Liver (tissue), 9 donors: ENCODE results near the gene RPS6KC1. TPM values are rescaled to one million over a fixed set of nuclear protein-coding genes. Genes with fewer than 3 reads are reported as not detected.

Source experiments
- DNase-seq: peaks from one replicate; pipeline ENCODE4 v3.0.0-alpha.2; 2017; ENCODE audit warnings: low spot score
- H3K27ac ChIP-seq, 2 donors: one replicate each; pipeline ENCODE4 v1.7.0; 2013; ENCODE audit warnings: inconsistent platforms in 2 of 2, low read length in 2 of 2, control low read depth in 1 of 2, low read depth in 1 of 2, mild to moderate bottlenecking in 1 of 2
- H3K27me3 ChIP-seq, 4 donors: one replicate each; pipeline versions ENCODE4 v1.6.1 to v1.7.0; 2013; ENCODE audit warnings: low read length in 3 of 4, inconsistent platforms in 1 of 4, mild to moderate bottlenecking in 1 of 4, moderate library complexity in 1 of 4; ENCODE audit not compliant: control insufficient read depth in 4 of 4, insufficient read depth in 4 of 4
- H3K36me3 ChIP-seq, 4 donors: one replicate each; pipeline versions ENCODE4 v1.6.1 to v1.7.0; 2013; ENCODE audit warnings: low read length in 3 of 4, mild to moderate bottlenecking in 3 of 4, low read depth in 1 of 4, moderate library complexity in 1 of 4; ENCODE audit not compliant: control insufficient read depth in 4 of 4, insufficient read depth in 3 of 4
- H3K4me1 ChIP-seq, 4 donors: one replicate each; pipeline versions ENCODE4 v1.6.1 to v1.7.0; 2013; ENCODE audit warnings: low read length in 3 of 4, mild to moderate bottlenecking in 3 of 4, moderate library complexity in 1 of 4; ENCODE audit not compliant: control insufficient read depth in 4 of 4, insufficient read depth in 4 of 4
- H3K4me3 ChIP-seq, 3 donors: one replicate each; pipeline versions ENCODE4 v1.6.1 to v1.7.0; 2013; ENCODE audit warnings: low read length in 3 of 3, control low read depth in 1 of 3, low read depth in 1 of 3, mild to moderate bottlenecking in 1 of 3
- H3K9ac ChIP-seq, 2 donors: one replicate each; pipeline ENCODE4 v1.7.0; 2013; ENCODE audit warnings: low read length in 2 of 2, mild to moderate bottlenecking in 2 of 2, moderate library complexity in 2 of 2, control low read depth in 1 of 2, low read depth in 1 of 2
- H3K9me3 ChIP-seq, 4 donors: one replicate each; pipeline versions ENCODE4 v1.6.1 to v1.7.0; 2013; ENCODE audit warnings: low read length in 3 of 4; ENCODE audit not compliant: control insufficient read depth in 4 of 4
- EGR1 ChIP-seq, 2 donors: IDR thresholded peaks; 2 replicates each; pipeline ENCODE4 v1.6.1; 2016 to 2018; ENCODE audit warnings: antibody characterized with exemption in 2 of 2, low read depth in 2 of 2
- FOXA2 ChIP-seq: IDR thresholded peaks from 2 replicates; pipeline ENCODE4 v1.6.1; 2016; ENCODE audit warnings: antibody characterized with exemption
- GABPA ChIP-seq, 2 donors: IDR thresholded peaks in 1 of 2; conservative IDR thresholded peaks in 1 of 2; 2 replicates each; pipeline ENCODE4 v1.6.1; 2016; ENCODE audit warnings: antibody characterized with exemption in 2 of 2, mild to moderate bottlenecking in 1 of 2, moderate library complexity in 1 of 2
- HNF4A ChIP-seq, 2 donors: conservative IDR thresholded peaks; 2 replicates each; pipeline ENCODE4 v1.6.1; 2016; ENCODE audit warnings: antibody characterized with exemption in 2 of 2, mild to moderate bottlenecking in 2 of 2
- HNF4G ChIP-seq: IDR thresholded peaks from 2 replicates; pipeline ENCODE4 v1.6.1; 2016; ENCODE audit warnings: antibody characterized with exemption
- JUND ChIP-seq, 2 donors: IDR thresholded peaks; 2 replicates each; pipeline ENCODE4 v1.6.1; 2016; ENCODE audit warnings: antibody characterized with exemption in 2 of 2
- NR2F2 ChIP-seq: IDR thresholded peaks from 2 replicates; pipeline ENCODE4 v1.6.1; 2016; ENCODE audit warnings: antibody characterized with exemption
- RAD21 ChIP-seq, 2 donors: IDR thresholded peaks; 2 replicates each; pipeline ENCODE4 v1.6.1; 2016; ENCODE audit warnings: antibody characterized with exemption in 2 of 2, mild to moderate bottlenecking in 2 of 2
- RXRA ChIP-seq, 2 donors: IDR thresholded peaks; 2 replicates each; pipeline ENCODE4 v1.6.1; 2017 to 2018; ENCODE audit warnings: antibody characterized with exemption in 2 of 2, mild to moderate bottlenecking in 1 of 2
- SP1 ChIP-seq: IDR thresholded peaks from 2 replicates; pipeline ENCODE4 v1.6.1; 2018; ENCODE audit warnings: antibody characterized with exemption, mild to moderate bottlenecking
- TAF1 ChIP-seq: conservative IDR thresholded peaks from 2 replicates; pipeline ENCODE4 v1.6.1; 2016; ENCODE audit warnings: antibody characterized with exemption, mild to moderate bottlenecking
- YY1 ChIP-seq: IDR thresholded peaks from 2 replicates; pipeline ENCODE4 v1.6.1; 2016; ENCODE audit warnings: antibody characterized with exemption, mild to moderate bottlenecking
- WGBS: extraction: QIAGEN DNeasy Blood & Tissue Kit; methylation state at CpG from one replicate; pipeline ENCODE4 v1.1.7; 2013; 5-methylcytosine and 5-hydroxymethylcytosine counted together
- polyA plus RNA-seq, 2 donors: library from polyadenylated mRNA; stranded (reverse) in 1 of 2; unstranded in 1 of 2; fragments of 200-250 nt in 1 of 2; fragments of >200 nt in 1 of 2; fragmentation: Nextera tagmentation in 1 of 2; extraction: Ambion mirVana in 1 of 2; gene quantifications; one replicate each; pipeline versions ENCODE4 v1.2.1 to v1.2.3, GENCODE V29; 2013 to 2015
- total RNA-seq, 2 donors: library from RNA; depleted of rRNA; stranded (reverse); fragments of >200 nt; gene quantifications; one replicate each; pipeline ENCODE4 v1.2.3, GENCODE V29; 2014
- TF ChIP-seq, protein P1 (sequence below): IDR thresholded peaks from 2 replicates; pipeline ENCODE4 v1.6.1; 2016; ENCODE audit warnings: antibody characterized with exemption
- TF ChIP-seq, protein P2 (sequence below): IDR thresholded peaks from 2 replicates; pipeline ENCODE4 v1.6.1; 2016; ENCODE audit warnings: antibody characterized with exemption, mild to moderate bottlenecking
- TF ChIP-seq, protein P3 (sequence below): fragments of 150-350 bp; IDR thresholded peaks from 2 replicates; pipeline ENCODE4 v1.5.1; 2017; ENCODE audit warnings: improper control_type of control experiment, low read depth, low read length; ENCODE audit not compliant: missing input control
- TF ChIP-seq, protein P4 (sequence below): IDR thresholded peaks from 2 replicates; pipeline ENCODE4 v1.6.1; 2016; ENCODE audit warnings: antibody characterized with exemption
- TF ChIP-seq, protein P5 (sequence below): IDR thresholded peaks from 2 replicates; pipeline ENCODE4 v1.6.1; 2016; ENCODE audit warnings: antibody characterized with exemption
- donor health status: healthy.
- donor health status: healthy.
- donor health status: healthy.
- donor health status: healthy.
- donor health status: healthy.

Gene RPS6KC1
- total and polyA plus RNA-seq, 4 donors = 3.5 to 15.6 (median 9.8) TPM

DNA sequence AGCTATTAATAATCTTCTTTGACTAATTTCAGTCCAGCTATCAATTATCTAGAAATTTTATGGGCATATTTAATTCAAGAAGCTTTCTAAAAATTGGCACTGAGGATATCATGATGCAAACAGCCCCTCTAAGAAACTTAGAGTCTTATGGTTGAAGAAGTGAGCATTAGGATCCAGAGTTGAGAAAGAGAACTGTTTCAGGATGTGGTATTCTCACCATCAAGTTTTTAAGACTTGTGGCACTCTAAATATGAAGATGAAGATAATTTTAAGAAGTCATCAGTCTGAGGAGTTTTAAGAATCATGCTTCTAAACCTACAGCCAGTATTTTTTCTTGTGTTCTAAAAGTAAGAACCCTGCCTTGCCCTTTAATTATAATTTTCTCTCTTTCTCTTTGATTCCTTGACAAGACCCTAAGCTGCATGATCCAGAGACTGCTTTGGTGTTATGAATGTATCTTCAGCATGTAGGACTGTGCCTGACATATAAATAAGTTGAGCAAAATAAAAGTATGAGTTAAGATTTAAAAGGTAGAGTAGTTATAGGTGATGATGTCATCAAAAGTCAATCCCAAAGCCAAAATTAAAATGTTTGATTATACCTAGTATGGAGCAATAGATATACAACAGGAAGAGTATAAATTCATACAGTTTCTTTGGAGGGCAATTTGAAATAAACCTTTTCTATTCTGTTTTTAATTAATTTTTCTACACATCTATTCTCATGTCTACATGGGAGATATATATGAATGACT, 39.1 kb downstream of the RPS6KC1 start:
- H3K9ac ChIP-seq = no peak overlapping the region
- TF ChIP-seq NR2F2 (no peak), EGR1 (IDR thresholded peaks at IDR 0.05; ENCODE audit: low read depth in 2 of 2) (no peak), TAF1 (no peak), HNF4G (no peak), SP1 (no peak), YY1 (no peak), GABPA (IDR thresholded peaks at IDR 0.05 in 1 of 2, conservative IDR thresholded peaks at IDR 0.05 in 1 of 2) (no peak), FOXA2 (no peak), HNF4A (conservative IDR thresholded peaks at IDR 0.05) (no peak), RAD21 (IDR thresholded peaks at IDR 0.05) (no peak), JUND (IDR thresholded peaks at IDR 0.05) (no peak), RXRA (IDR thresholded peaks at IDR 0.05) (no peak)
- TF ChIP-seq, protein P1, sequence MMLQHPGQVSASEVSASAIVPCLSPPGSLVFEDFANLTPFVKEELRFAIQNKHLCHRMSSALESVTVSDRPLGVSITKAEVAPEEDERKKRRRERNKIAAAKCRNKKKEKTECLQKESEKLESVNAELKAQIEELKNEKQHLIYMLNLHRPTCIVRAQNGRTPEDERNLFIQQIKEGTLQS = no peak
- TF ChIP-seq, protein P2, sequence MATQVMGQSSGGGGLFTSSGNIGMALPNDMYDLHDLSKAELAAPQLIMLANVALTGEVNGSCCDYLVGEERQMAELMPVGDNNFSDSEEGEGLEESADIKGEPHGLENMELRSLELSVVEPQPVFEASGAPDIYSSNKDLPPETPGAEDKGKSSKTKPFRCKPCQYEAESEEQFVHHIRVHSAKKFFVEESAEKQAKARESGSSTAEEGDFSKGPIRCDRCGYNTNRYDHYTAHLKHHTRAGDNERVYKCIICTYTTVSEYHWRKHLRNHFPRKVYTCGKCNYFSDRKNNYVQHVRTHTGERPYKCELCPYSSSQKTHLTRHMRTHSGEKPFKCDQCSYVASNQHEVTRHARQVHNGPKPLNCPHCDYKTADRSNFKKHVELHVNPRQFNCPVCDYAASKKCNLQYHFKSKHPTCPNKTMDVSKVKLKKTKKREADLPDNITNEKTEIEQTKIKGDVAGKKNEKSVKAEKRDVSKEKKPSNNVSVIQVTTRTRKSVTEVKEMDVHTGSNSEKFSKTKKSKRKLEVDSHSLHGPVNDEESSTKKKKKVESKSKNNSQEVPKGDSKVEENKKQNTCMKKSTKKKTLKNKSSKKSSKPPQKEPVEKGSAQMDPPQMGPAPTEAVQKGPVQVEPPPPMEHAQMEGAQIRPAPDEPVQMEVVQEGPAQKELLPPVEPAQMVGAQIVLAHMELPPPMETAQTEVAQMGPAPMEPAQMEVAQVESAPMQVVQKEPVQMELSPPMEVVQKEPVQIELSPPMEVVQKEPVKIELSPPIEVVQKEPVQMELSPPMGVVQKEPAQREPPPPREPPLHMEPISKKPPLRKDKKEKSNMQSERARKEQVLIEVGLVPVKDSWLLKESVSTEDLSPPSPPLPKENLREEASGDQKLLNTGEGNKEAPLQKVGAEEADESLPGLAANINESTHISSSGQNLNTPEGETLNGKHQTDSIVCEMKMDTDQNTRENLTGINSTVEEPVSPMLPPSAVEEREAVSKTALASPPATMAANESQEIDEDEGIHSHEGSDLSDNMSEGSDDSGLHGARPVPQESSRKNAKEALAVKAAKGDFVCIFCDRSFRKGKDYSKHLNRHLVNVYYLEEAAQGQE = no peak
- TF ChIP-seq, protein P3, sequence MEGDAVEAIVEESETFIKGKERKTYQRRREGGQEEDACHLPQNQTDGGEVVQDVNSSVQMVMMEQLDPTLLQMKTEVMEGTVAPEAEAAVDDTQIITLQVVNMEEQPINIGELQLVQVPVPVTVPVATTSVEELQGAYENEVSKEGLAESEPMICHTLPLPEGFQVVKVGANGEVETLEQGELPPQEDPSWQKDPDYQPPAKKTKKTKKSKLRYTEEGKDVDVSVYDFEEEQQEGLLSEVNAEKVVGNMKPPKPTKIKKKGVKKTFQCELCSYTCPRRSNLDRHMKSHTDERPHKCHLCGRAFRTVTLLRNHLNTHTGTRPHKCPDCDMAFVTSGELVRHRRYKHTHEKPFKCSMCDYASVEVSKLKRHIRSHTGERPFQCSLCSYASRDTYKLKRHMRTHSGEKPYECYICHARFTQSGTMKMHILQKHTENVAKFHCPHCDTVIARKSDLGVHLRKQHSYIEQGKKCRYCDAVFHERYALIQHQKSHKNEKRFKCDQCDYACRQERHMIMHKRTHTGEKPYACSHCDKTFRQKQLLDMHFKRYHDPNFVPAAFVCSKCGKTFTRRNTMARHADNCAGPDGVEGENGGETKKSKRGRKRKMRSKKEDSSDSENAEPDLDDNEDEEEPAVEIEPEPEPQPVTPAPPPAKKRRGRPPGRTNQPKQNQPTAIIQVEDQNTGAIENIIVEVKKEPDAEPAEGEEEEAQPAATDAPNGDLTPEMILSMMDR = no peak
- TF ChIP-seq, protein P4, sequence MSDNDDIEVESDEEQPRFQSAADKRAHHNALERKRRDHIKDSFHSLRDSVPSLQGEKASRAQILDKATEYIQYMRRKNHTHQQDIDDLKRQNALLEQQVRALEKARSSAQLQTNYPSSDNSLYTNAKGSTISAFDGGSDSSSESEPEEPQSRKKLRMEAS = no peak

DNA sequence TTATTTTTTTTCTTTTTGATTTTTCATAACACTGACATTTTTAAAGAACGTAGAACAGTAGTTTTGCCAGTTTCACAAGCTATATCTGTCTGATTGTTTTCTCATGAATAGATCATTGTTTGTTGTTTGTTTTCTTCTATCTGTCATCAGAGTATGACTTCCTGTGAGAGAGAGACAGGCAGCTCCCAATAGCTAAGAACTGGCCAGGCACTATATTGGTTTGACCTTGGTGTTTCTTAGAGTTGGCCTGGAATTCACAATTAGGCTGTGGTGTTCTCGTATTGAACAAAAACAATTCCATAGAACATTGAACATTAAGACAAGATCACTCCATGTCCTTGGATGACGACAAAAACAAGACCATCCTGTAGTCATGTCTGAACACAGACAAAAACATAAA, 43.4 kb downstream of the RPS6KC1 start:
- Histone ChIP-seq H3K4me3 (no peak overlapping the region), H3K27me3 (no peaks in the 10 kb centered on the region), H3K9ac (no peak overlapping the region), H3K27ac (no peak overlapping the region), H3K4me1 (no peaks in the 10 kb centered on the region), H3K9me3 (no peaks in the 10 kb centered on the region), H3K36me3 (peaks cover 0 to 3% (median under 1%) of the 10 kb centered on the region in 4 donors)
- TF ChIP-seq, protein P5, sequence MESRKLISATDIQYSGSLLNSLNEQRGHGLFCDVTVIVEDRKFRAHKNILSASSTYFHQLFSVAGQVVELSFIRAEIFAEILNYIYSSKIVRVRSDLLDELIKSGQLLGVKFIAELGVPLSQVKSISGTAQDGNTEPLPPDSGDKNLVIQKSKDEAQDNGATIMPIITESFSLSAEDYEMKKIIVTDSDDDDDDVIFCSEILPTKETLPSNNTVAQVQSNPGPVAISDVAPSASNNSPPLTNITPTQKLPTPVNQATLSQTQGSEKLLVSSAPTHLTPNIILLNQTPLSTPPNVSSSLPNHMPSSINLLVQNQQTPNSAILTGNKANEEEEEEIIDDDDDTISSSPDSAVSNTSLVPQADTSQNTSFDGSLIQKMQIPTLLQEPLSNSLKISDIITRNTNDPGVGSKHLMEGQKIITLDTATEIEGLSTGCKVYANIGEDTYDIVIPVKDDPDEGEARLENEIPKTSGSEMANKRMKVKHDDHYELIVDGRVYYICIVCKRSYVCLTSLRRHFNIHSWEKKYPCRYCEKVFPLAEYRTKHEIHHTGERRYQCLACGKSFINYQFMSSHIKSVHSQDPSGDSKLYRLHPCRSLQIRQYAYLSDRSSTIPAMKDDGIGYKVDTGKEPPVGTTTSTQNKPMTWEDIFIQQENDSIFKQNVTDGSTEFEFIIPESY = no peak
- no peak for DNase-seq
- WGBS = 90% methylated on average over 3 of the region's 3 CpGs

More for the DNA sequence above, 39.1 kb downstream of the RPS6KC1 start:
- H3K4me3 ChIP-seq = no peak overlapping the region
- H3K4me1 ChIP-seq = no peaks in the 10 kb centered on the region
- peaks cover 0 to 3% (median 2%) of the 10 kb centered on the region in 4 donors for H3K36me3 ChIP-seq
- no peak for DNase-seq
- H3K9me3 ChIP-seq = no peaks in the 10 kb centered on the region
- H3K27ac ChIP-seq = no peak overlapping the region
- no peaks in the 10 kb centered on the region for H3K27me3 ChIP-seq
